HG03196 (cell line): ENCODE results near the gene F2R.
A peak's percentile ranks its signal among the peaks of the same experiment; 100 is the strongest.
"Not testable (repeated sequence)": the region's sequence is repeated elsewhere in the genome, so short reads cannot be mapped to it uniquely, and the experiment has no call there.

Experiments
- ATAC-seq: cut with Tn5 transposase; IDR thresholded peaks from one replicate; pipeline ENCODE4 v1.9.1; 2021; ENCODE audit not compliant: unreplicated experiment

Gene F2R

GRCh38 chr5:76715736-76716455 lies at the start of gene F2R:
Gene F2R (plus strand): TSS chr5:76716126. CDS start chr5:76716308, 182 bp downstream.
- peak; percentile 53 for ATAC-seq

- ATAC-seq = no peak
Observed at GRCh38 chr5:76667495-76667894, 48.4 kb upstream of the F2R start.

- no peak for ATAC-seq
Observed at GRCh38 chr5:76669245-76669644, 46.7 kb upstream of the F2R start.

DNA sequence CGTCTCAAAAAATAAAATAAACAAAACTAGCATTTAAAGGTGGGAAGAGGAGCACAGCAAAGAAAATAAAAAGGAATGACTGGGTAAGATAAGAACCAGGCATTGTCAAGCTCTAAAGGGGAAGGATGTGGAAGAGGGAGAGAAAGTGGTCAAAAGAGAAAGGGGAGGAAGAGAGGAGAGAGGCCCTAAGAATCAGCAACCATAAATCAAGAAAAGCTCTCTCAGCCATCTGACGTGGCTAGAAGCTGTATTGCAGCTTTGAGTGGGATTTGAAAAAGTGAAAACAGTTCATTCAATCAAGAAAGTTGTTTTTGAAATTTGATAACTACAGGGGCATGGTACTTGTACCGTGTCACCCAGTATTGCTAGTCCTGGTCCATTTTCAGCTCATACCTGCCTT lies 45.4 kb upstream of the F2R start:
- no peak for ATAC-seq

DNA sequence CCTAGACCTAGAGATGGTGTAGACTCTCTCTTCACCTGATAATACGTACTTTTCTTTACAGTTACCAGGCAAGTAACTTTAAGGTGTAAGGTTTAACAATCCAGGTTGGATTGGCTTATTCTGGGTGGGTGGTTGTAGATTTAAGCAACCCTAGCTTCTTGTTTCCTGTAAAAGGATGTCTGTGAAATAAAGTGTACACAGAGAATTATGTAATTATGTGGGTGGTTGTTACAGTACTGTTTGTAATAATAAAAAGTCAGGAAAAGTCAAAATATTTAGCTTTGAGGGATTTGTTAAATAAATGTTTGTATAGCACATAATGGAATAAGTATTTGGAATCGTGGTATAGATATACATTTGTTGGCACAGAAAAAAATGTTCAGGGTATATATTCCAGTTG lies 43.7 kb upstream of the F2R start:
- ATAC-seq = no peak

- no peak for ATAC-seq
Observed at GRCh38 chr5:76673125-76673524, 42.8 kb upstream of the F2R start.

DNA sequence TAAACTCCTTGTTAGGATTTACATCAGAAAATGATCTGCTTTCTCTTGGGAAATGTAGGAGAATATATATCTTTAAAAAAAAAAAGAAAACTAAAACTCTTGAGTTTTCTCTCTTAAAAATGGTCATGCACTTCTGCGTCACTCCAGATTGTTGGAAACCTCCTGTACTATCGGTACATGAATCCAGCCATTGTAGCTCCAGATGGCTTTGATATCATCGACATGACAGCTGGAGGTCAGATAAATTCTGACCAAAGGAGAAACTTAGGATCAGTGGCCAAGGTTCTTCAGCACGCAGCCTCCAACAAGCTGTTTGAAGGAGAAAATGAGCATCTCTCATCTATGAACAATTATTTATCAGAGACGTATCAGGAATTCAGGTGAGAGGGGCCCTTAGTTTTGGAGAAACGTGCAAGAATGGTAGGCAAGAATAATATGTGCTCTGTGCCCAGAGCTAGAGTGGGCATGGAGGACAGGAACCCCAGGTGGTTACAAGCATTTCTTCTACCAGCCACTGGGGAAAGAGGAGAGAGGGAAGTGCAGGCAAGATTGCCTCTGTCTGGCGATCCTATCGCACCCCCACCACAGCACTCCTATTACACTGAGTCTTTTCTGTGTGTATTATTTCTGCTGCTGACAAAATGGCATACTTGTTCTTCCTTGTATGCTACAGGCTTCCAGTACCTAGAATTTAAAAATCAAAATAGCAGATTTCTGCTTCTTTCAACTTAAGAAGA lies 41.4 kb upstream of the F2R start:
- no peak for ATAC-seq

DNA sequence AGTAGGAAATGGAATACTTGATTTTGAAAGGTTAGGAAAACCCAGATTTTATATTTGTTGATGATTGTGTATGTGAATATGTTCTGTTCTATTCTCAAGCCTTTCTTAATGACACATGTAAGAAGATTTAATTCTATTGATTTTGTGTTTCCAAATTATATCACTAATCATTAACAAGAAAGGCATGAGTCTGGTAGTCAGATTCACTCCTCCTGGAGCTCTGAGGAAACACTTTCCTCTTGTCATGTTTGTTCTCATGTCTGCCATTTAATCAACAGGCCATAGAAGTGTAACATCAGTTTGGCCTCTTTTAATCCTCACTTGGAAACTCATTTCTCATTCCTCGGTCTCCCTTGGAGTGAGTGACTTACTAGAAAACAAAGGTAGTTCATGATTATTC lies 40.6 kb upstream of the F2R start:
- no peak for ATAC-seq

GRCh38 chr5:76677849-76678472 lies 38.0 kb upstream of the F2R start:
- ATAC-seq = no peak

- ATAC-seq = no peak
Observed at GRCh38 chr5:76679231-76679630, 36.7 kb upstream of the F2R start.

DNA sequence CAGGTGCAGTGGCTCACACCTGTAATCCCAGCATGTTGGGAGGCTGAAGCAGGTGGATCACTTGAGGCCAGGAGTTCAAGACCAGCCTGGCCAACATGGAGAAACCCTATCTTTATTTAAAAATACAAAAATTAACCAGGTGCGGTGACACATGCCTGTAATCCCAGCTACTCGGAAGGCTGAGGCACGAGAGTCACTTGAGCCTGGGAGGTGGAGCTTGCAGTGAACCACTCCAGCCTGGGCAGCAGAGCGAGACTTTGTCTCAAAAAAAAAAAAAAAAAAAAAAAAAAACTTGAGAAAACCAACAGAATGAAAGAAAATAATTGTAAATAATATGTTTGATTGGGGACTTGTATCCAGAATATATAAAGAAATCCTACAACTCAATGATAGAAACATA lies 35.1 kb upstream of the F2R start:
- not testable (repeated sequence) for ATAC-seq

DNA sequence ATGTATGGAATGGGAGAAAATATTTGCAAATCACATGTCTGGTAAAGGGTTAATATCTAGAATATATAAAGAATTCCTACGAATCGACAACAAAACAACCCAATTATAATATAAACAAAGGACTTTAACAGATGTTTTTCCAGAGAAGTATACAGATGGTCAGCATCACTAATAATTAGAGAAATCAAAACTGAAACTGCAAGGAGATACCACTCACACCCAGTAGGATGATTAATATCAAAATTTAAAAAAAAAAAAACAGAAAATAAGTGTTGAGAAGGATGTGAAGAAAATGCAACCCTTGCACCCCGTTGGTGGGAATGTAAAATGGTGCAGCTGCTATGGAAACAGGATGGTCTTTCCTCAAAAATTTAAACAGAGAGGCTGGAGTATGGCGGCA lies 34.6 kb upstream of the F2R start:
- ATAC-seq = no peak

- ATAC-seq = no peak
Observed at GRCh38 chr5:76682387-76682786, 33.5 kb upstream of the F2R start.

DNA sequence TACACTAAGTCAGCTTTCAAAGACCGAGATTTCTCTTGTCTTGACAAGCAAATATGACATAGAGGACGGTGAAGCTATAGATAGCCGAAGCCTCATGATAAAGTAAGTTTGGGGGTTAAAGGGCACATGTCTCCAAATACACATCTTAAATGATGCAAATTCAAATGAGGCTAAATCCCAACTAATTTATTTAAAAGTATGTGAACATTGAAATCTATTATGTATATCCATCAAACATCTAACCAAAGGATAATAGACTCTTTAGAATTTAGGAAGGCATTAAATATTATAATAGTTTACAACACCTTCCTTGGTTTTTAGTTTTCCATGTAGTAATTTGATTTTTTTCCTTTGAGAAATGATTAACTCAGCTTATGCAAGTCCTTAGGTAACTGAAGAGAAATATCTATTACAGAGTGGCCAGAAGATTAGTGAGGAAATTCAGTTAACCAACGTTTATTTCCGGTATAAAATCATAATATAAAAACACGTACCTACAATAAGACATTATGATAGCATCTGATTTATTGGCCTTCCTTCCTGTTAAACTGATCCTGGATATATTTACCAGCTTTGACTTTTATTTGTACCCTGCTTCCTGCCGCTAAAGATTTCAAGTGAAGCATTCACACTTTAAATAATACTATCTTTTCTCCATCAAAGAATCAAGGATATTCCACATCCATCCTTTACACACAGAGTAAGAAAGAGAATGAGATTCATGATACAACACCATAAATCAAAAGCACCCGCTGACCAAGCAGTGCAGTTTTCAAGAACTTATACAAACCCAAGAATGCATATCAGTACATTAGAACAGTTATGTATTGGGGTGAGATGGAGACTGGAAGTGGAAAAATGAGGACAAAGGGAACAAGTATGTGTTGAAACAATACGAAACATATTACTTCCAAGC lies 31.9 kb upstream of the F2R start:
- no peak for ATAC-seq

- no peak for ATAC-seq
Observed at GRCh38 chr5:76684756-76685519, 31.0 kb upstream of the F2R start.

GRCh38 chr5:76685704-76686103 lies 30.2 kb upstream of the F2R start:
- ATAC-seq = no peak

DNA sequence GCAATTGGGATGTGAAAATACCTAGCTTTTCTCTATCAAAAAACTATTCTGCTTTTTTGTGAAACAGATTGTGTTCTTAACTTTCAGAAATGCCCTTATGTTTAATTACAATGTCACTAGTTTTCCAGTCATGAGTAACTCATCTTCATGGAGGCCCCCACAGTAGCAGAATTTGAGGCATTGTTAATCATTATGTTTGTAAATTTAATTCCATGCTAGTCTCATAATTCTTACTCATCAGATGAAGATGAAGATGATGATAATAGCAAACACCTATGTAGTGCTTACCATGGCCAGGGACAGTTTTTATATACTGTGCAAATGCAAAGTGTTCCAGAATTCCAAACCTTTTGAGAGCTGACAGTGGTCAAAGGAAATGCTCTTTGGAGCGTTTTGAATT lies 27.7 kb upstream of the F2R start:
- no peak for ATAC-seq

- no peak for ATAC-seq
Observed at GRCh38 chr5:76688836-76689235, 27.1 kb upstream of the F2R start.

GRCh38 chr5:76689321-76690036 lies 26.4 kb upstream of the F2R start:
- ATAC-seq = no peak
